A549 (cell line): ENCODE results near the gene ATM. TPM values are rescaled to one million over a fixed set of nuclear protein-coding genes. Genes with fewer than 3 reads are reported as not detected.
"Not testable (repeated sequence)": the region's sequence is repeated elsewhere in the genome, so short reads cannot be mapped to it uniquely, and the experiment has no call there.

Experiments
- ATAC-seq, 2 experiments: fragments of 200-7000 bp in 1 of 2; fragments of >200 bp in 1 of 2; cut with Nextera tagmentation in 1 of 2; cut with Tn5 transposase in 1 of 2; 3 replicates each; pipeline versions ENCODE4 v1.8.0 to v1.9.1; 2018 to 2020; ENCODE audit warnings: mild to moderate bottlenecking in 1 of 2, moderate library complexity in 1 of 2
- CTCF ChIA-PET: fragments of 300-600 bp; sonication (Branson Sonifier 250); formaldehyde crosslinking; extraction: SDS; loops from one replicate; lab custom pipeline; 2021; ENCODE audit warnings: antibody characterized with exemption, inconsistent platforms; lab: Yijun Ruan, JAX
- POLR2A ChIA-PET: fragments of 350-600 bp; formaldehyde crosslinking; extraction: SDS; loops from one replicate; lab custom pipeline; 2021; ENCODE audit warnings: antibody characterized with exemption, inconsistent platforms; lab: Yijun Ruan, JAX
- DNase-seq, 2 experiments: peaks; one replicate each; pipeline versions ENCODE4 v3.0.0 to v3.0.0-alpha.2; 2011 to 2016; ENCODE audit warnings: low read depth in 1 of 2, low spot score in 1 of 2
- FAIRE-seq: peaks from 2 replicates; lab custom pipeline; 2011; peaks lifted over from hg19 to GRCh38; lab: Jason Lieb, UNC
- H3K27ac ChIP-seq, 2 experiments: fragments of >200 bp; sonication (Bioruptor Twin); formaldehyde crosslinking; 3 replicates each; pipeline ENCODE4 v1.5.1; 2016 to 2017
- H3K4me1 ChIP-seq: fragments of >200 bp; sonication (Bioruptor Twin); formaldehyde crosslinking; 3 replicates; pipeline ENCODE4 v1.6.1; 2016
- H3K4me2 ChIP-seq: fragments of >200 bp; sonication (Bioruptor Twin); formaldehyde crosslinking; 3 replicates; pipeline ENCODE4 v1.6.1; 2016
- H3K4me3 ChIP-seq: fragments of >200 bp; sonication (Bioruptor Twin); formaldehyde crosslinking; 3 replicates; pipeline ENCODE4 v1.5.1; 2016
- H3K9me3 ChIP-seq: fragments of >200 bp; sonication (Bioruptor Twin); formaldehyde crosslinking; 3 replicates; pipeline ENCODE4 v1.6.1; 2016
- EHF ChIP-seq: fragments of 250-450 bp; sonication (Bioruptor Pico); IDR thresholded peaks from 2 replicates; pipeline ENCODE4 v1.5.0; 2020; ENCODE audit warnings: mild to moderate bottlenecking
- EP300 ChIP-seq, 2 experiments: fragments of >200 bp; sonication (Bioruptor Twin); formaldehyde crosslinking; IDR thresholded peaks; 2 replicates in 1 of 2; 3 replicates in 1 of 2; pipeline ENCODE4 v1.6.1; 2016 to 2017
- ESRRA ChIP-seq: fragments of 150-350 bp; IDR thresholded peaks from 2 replicates; pipeline ENCODE4 v1.6.1; 2014; ENCODE audit warnings: mild to moderate bottlenecking, low read length, borderline replicate concordance
- HMGXB4 ChIP-seq: fragments of 250-450 bp; sonication (Bioruptor Pico); IDR thresholded peaks from 2 replicates; pipeline ENCODE4 v1.5.0; 2021; ENCODE audit warnings: mild to moderate bottlenecking, moderate library complexity, borderline replicate concordance
- MAZ ChIP-seq: fragments of 150-350 bp; IDR thresholded peaks from 2 replicates; pipeline ENCODE4 v1.6.1; 2014; ENCODE audit warnings: antibody characterized with exemption, low read depth, low read length, borderline replicate concordance
- NPAS2 ChIP-seq: fragments of 250-450 bp; sonication (Bioruptor Pico); IDR thresholded peaks from 2 replicates; pipeline ENCODE4 v1.8.0; 2022; ENCODE audit warnings: mild to moderate bottlenecking, moderate library complexity, borderline replicate concordance
- PHF8 ChIP-seq: fragments of 200-600 bp; sonication (generic); IDR thresholded peaks from 2 replicates; pipeline ENCODE4 v1.6.1; 2016; ENCODE audit warnings: low read depth, mild to moderate bottlenecking, antibody characterized with exemption, moderate library complexity, borderline replicate concordance
- RCOR1 ChIP-seq: fragments of 150-350 bp; IDR thresholded peaks from 2 replicates; pipeline ENCODE4 v1.6.1; 2014; ENCODE audit warnings: antibody characterized with exemption, low read length, low read depth
- REST ChIP-seq: fragments of 200-600 bp; sonication (generic); IDR thresholded peaks from 2 replicates; pipeline ENCODE4 v1.6.1; 2016; ENCODE audit warnings: antibody characterized with exemption, mild to moderate bottlenecking, moderate library complexity
- TFCP2L1 ChIP-seq: fragments of 250-450 bp; sonication (Bioruptor Pico); IDR thresholded peaks from 2 replicates; pipeline ENCODE4 v1.5.0; 2021; ENCODE audit warnings: mild to moderate bottlenecking
- TP53 ChIP-seq: fragments of 250-450 bp; sonication (Bioruptor Pico); IDR thresholded peaks from 2 replicates; pipeline ENCODE4 v1.5.0; 2021; ENCODE audit warnings: mild to moderate bottlenecking, moderate library complexity
- USF2 ChIP-seq: fragments of 450-650 bp; IDR thresholded peaks from 2 replicates; pipeline ENCODE4 v1.6.1; 2014; ENCODE audit warnings: antibody characterized with exemption
- WGBS: methylation state at CpG from one replicate; pipeline ENCODE4 v1.1.6; 2017; ENCODE audit errors: missing lambda C conversion rate; 5-methylcytosine and 5-hydroxymethylcytosine counted together
- polyA plus RNA-seq, 4 experiments: library from polyadenylated mRNA; depleted of rRNA in 3 of 4; stranded (reverse); fragments of >200 nt; fragmentation: RNase III in 1 of 4; extraction: RNeasy Plus Mini Kit Qiagen cat#74134 plus additional on column Dnase treatment in 1 of 4; gene quantifications; 2 replicates in 3 of 4; 3 replicates in 1 of 4; pipeline ENCODE4 v1.2.3, GENCODE V29; 2011 to 2017

ATM gene
- polyA plus RNA-seq, 2 of the 4 experiments (the other 2 are of a cell fraction), result 15.6 to 40.4 TPM

DNA sequence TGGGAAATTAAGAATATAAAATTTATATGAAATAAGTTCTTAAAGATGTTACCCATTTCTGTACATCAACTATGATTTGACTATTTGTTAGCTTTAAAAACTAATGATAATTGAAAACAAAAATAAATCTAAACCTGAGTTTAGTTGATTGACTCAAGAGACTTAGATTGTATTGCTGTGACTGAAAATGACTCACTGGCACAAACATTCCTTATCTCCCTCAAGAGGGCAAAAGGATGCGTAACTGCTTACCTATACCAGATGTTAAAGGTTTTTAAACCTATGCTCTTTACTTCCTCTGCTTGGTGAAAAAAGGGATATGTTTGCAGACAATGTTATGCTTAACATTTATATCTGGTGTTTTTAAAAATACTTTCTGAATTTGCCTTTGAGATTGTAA is 30.3 kb downstream of the ATM start:
- 75% methylated on average over 1 of the region's 1 CpG for WGBS
- FAIRE-seq (no peak), ATAC-seq (no peak), DNase-seq (no peak)
- CTCF ChIA-PET, result no interaction called here
- no peaks in the 10 kb centered on the region for H3K4me1 ChIP-seq
- H3K4me2 ChIP-seq, result no peak overlapping the region
- no peak overlapping the region for H3K27ac ChIP-seq
- no peaks in the 10 kb centered on the region for H3K9me3 ChIP-seq
- no peak overlapping the region for H3K4me3 ChIP-seq
- TF ChIP-seq USF2 (no peak), REST (no peak), PHF8 (no peak)
- TF ChIP-seq, all 56 proteins: peak for 0
- POLR2A ChIA-PET, result no interaction called here

GRCh38 chr11:108269583-108269982 is 46.7 kb downstream of the ATM start:
- WGBS, result 90% methylated on average over 3 of the region's 3 CpGs
- ChIA-PET CTCF (no interaction called here), POLR2A (no interaction called here)
- DNase-seq (no peak), ATAC-seq (no peak), FAIRE-seq (no peak)
- TF ChIP-seq HMGXB4 (CRISPR knock-in tag) (no peak), RCOR1 (no peak), ESRRA (no peak), EHF (CRISPR knock-in tag) (no peak), MAZ (no peak), REST (no peak), TFCP2L1 (CRISPR knock-in tag) (no peak), EP300 (IDR thresholded peaks at IDR 0.05) (no peak), TP53 (no peak), NPAS2 (CRISPR knock-in tag) (no peak)
- H3K4me1 ChIP-seq, result no peaks in the 10 kb centered on the region
- H3K4me3 ChIP-seq, result no peak overlapping the region
- H3K9me3 ChIP-seq, result no peaks in the 10 kb centered on the region
- no peak overlapping the region for H3K4me2 ChIP-seq
- no peak overlapping the region for H3K27ac ChIP-seq

GRCh38 chr11:108276985-108277616 is 54.2 kb downstream of the ATM start:
- not testable (repeated sequence) for ATAC-seq

More at GRCh38 chr11:108276985-108277616, 54.2 kb downstream of the ATM start:
- H3K9me3 ChIP-seq, CTCF ChIA-PET, H3K4me1 ChIP-seq, H3K4me2 ChIP-seq, H3K27ac ChIP-seq, H3K4me3 ChIP-seq, FAIRE-seq, DNase-seq, POLR2A ChIA-PET: not testable (repeated sequence)
- 91% methylated on average over 9 of the region's 13 CpGs for WGBS
